Measurements from ENCODE around the gene DNAJC30.

The DNAJC30 gene

DNA sequence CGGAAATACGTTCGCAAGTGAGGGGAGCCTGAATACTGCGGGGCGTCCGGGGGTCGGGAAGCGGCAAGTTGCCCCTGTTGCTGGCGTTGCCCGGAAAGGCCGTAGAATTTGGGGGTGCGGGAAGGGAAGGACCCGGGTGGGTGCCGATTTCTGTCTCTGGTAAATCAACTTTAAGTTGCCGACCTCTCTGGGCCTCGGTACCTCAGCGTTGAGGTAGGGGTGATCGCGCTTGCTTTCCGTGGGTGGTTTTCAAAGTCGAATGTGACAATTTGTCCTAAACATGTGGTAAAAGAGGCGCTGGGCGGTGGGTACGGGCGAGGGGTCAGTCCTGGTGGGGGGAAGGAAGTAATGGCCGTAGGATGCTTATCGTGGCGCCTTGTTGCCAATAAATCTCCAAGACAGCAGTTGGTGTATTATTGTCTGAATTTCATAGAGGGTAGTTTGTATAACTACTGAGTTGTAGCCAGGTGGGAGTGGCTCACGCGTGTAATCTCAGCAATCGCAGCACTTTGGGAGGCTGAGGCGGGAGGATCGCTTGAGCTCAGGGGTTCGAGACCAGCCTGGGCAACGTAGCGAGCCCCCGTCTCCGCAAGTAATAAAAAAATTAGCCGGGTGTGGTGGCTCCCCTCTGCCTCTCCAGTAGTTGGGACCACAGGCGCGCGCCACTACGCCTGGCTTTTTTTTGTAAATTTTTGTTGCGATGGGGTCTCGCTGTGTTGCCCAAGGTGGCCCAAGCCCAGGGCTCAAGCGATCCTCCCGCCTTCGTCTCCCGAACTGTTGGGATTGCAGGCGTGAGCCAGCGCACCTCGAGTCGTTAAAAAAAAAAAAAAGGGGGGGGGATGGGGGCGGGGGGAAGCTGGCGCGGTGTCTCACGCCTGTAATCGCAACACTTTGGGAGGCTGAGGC, 788 bp upstream of the DNAJC30 start:
- no peak overlapping the region for H4K8ac ChIP-seq (ENCODE audit: low read depth, low read length)
- WGBS, 2 donors (ENCODE audit: extremely low coverage in 2 of 2, insufficient read length in 2 of 2, insufficient replicate concordance in 1 of 2) = no CpG with 5 or more reads among the region's 58 CpGs
- H3K27ac ChIP-seq (replicated peaks; ENCODE audit: low read length) = no peak overlapping the region

DNA sequence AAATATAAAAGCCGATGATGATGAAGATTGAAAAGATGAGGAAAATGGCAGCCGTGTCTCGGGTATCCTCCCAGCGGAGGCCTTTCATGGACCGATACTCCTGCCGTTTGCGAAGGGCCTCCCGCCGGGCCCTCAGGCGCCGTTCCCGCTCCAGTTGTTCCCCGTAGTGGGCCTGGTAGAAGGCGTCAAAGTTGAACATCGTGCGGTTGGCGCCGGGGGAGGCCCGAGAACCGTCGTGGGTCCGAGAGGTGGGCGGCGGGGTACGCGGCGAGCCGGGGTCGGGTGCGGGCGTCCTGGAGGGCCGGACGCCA, 553 bp downstream of the DNAJC30 start:
- Histone ChIP-seq H2BK15ac (ENCODE audit: low read length) (peak overlapping the region; percentile 60), H3K4me3 (ENCODE audit: low read length in 2 of 2) (peak overlapping the region; percentile 97 to 100), H3K9me3 (replicated peaks in 1 of 2; ENCODE audit: control insufficient read depth in 2 of 2, insufficient read depth in 1 of 2, low read depth in 1 of 2, low read length in 2 of 2) (peaks cover 0 to 2% of the 10 kb centered on the region in 2 donors), H2BK12ac (ENCODE audit: low read length) (no peak overlapping the region), H4K8ac (ENCODE audit: low read depth, low read length) (peak overlapping the region; percentile 76), H3K23ac (ENCODE audit: low read depth, low read length, poor library complexity) (peak overlapping the region; percentile 98), H3K9ac (ENCODE audit: low read depth, low read length, poor library complexity) (peak overlapping the region; percentile 98), H3K27ac (replicated peaks; ENCODE audit: low read length) (no peak overlapping the region), H2BK5ac (ENCODE audit: low read length) (peak overlapping the region; percentile 76), H3K4ac (ENCODE audit: low read length) (peak overlapping the region; percentile 97), H4K91ac (ENCODE audit: low read depth, low read length, poor library complexity) (peak overlapping the region; percentile 89), H3K36me3 (replicated peaks in 1 of 2; ENCODE audit: control insufficient read depth in 2 of 2, insufficient read depth in 2 of 2, low read length in 2 of 2) (peaks cover 12 to 52% of the 10 kb centered on the region in 2 donors), H3K4me1 (ENCODE audit: control insufficient read depth in 2 of 2, insufficient read depth in 1 of 2, low read depth in 1 of 2, low read length in 2 of 2) (peaks cover 9 to 12% of the 10 kb centered on the region in 2 donors), H2AK5ac (ENCODE audit: low read depth, low read length) (peak overlapping the region; percentile 96), H3K27me3 (ENCODE audit: control insufficient read depth in 3 of 3, insufficient read depth in 3 of 3, low read depth in 1 of 3, low read length in 3 of 3) (no peaks in the 10 kb centered on the region), H2AFZ (ENCODE audit: low read length) (peak overlapping the region; percentile 98), H3K14ac (ENCODE audit: low read length) (peak overlapping the region; percentile 64), H3K4me2 (ENCODE audit: insufficient read depth, low read length, poor library complexity, severe bottlenecking) (peak overlapping the region; percentile 79), H3K18ac (ENCODE audit: low read length) (peak overlapping the region; percentile 94), H3K79me1 (ENCODE audit: low read depth, low read length) (peaks cover 21% of the 10 kb centered on the region), H2BK120ac (ENCODE audit: low read depth, low read length) (no peak overlapping the region)
- WGBS, 2 donors (ENCODE audit: extremely low coverage in 2 of 2, insufficient read length in 2 of 2, insufficient replicate concordance in 1 of 2) = no CpG with 5 or more reads among the region's 33 CpGs
- DNase-seq (ENCODE audit: low spot score) = no peak

More for the DNA sequence above, 788 bp upstream of the DNAJC30 start:
- Histone ChIP-seq H3K9ac (ENCODE audit: low read depth, low read length, poor library complexity) (peak overlapping the region; percentile 85), H2AK5ac (ENCODE audit: low read depth, low read length) (peak overlapping the region; percentile 27), H3K79me1 (ENCODE audit: low read depth, low read length) (peaks cover 21% of the 10 kb centered on the region), H3K4me2 (ENCODE audit: insufficient read depth, low read length, poor library complexity, severe bottlenecking) (peak overlapping the region; percentile 84), H4K91ac (ENCODE audit: low read depth, low read length, poor library complexity) (no peak overlapping the region), H2BK5ac (ENCODE audit: low read length) (peak overlapping the region; percentile 76), H3K23ac (ENCODE audit: low read depth, low read length, poor library complexity) (peak overlapping the region; percentile 98), H3K4me3 (ENCODE audit: low read length in 2 of 2) (peak overlapping the region; percentile 93 to 100), H3K9me3 (replicated peaks in 1 of 2; ENCODE audit: control insufficient read depth in 2 of 2, insufficient read depth in 1 of 2, low read depth in 1 of 2, low read length in 2 of 2) (peaks cover 0 to 2% of the 10 kb centered on the region in 2 donors), H3K4me1 (ENCODE audit: control insufficient read depth in 2 of 2, insufficient read depth in 1 of 2, low read depth in 1 of 2, low read length in 2 of 2) (peaks cover 9 to 12% of the 10 kb centered on the region in 2 donors), H2BK15ac (ENCODE audit: low read length) (no peak overlapping the region), H3K14ac (ENCODE audit: low read length) (no peak overlapping the region), H2BK12ac (ENCODE audit: low read length) (no peak overlapping the region), H3K18ac (ENCODE audit: low read length) (peak overlapping the region; percentile 58), H3K36me3 (replicated peaks in 1 of 2; ENCODE audit: control insufficient read depth in 2 of 2, insufficient read depth in 2 of 2, low read length in 2 of 2) (peaks cover 10 to 52% of the 10 kb centered on the region in 2 donors), H3K27me3 (ENCODE audit: control insufficient read depth in 3 of 3, insufficient read depth in 3 of 3, low read depth in 1 of 3, low read length in 3 of 3) (no peaks in the 10 kb centered on the region), H3K4ac (ENCODE audit: low read length) (no peak overlapping the region), H2BK120ac (ENCODE audit: low read depth, low read length) (no peak overlapping the region), H2AFZ (ENCODE audit: low read length) (peak overlapping the region; percentile 98)
- DNase-seq (ENCODE audit: low spot score) = no peak

DNA sequence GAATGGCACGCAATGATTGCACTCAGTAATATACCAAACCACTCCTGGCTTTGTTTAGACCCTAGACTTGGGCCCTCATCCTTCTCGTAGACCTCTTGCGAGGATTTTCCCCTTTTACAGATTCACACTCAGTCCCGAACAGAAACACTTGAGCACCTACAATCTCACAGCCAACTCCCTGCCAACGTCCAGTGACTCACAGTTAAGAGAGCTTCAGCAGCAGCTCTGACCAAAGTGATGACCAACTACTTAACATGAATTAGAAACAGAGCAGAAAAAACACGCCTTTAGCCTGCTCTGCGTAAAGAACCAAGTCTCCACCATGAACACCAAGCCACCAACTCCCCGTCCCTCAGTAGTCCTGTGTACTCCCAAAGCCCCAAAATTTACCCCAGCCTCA, 2.2 kb downstream of the DNAJC30 start:
- Histone ChIP-seq H2AK5ac (ENCODE audit: low read depth, low read length) (no peak overlapping the region), H3K18ac (ENCODE audit: low read length) (no peak overlapping the region), H3K27me3 (ENCODE audit: control insufficient read depth in 3 of 3, insufficient read depth in 3 of 3, low read depth in 1 of 3, low read length in 3 of 3) (no peaks in the 10 kb centered on the region), H3K9ac (ENCODE audit: low read depth, low read length, poor library complexity) (no peak overlapping the region), H4K91ac (ENCODE audit: low read depth, low read length, poor library complexity) (no peak overlapping the region), H3K23ac (ENCODE audit: low read depth, low read length, poor library complexity) (no peak overlapping the region), H2BK120ac (ENCODE audit: low read depth, low read length) (no peak overlapping the region), H3K27ac (replicated peaks; ENCODE audit: low read length) (no peak overlapping the region), H4K8ac (ENCODE audit: low read depth, low read length) (no peak overlapping the region), H2BK12ac (ENCODE audit: low read length) (no peak overlapping the region), H2BK5ac (ENCODE audit: low read length) (no peak overlapping the region), H3K14ac (ENCODE audit: low read length) (no peak overlapping the region), H3K4me2 (ENCODE audit: insufficient read depth, low read length, poor library complexity, severe bottlenecking) (no peak overlapping the region), H2BK15ac (ENCODE audit: low read length) (no peak overlapping the region), H3K79me1 (ENCODE audit: low read depth, low read length) (peaks cover 19% of the 10 kb centered on the region), H3K4me1 (ENCODE audit: control insufficient read depth in 2 of 2, insufficient read depth in 1 of 2, low read depth in 1 of 2, low read length in 2 of 2) (peaks cover 9 to 12% of the 10 kb centered on the region in 2 donors), H3K36me3 (replicated peaks in 1 of 2; ENCODE audit: control insufficient read depth in 2 of 2, insufficient read depth in 2 of 2, low read length in 2 of 2) (peaks cover 5 to 37% of the 10 kb centered on the region in 2 donors), H3K4ac (ENCODE audit: low read length) (no peak overlapping the region), H3K4me3 (ENCODE audit: low read length in 2 of 2) (peak overlapping the region in 1 of 2 donors; percentile 100), H3K9me3 (replicated peaks in 1 of 2; ENCODE audit: control insufficient read depth in 2 of 2, insufficient read depth in 1 of 2, low read depth in 1 of 2, low read length in 2 of 2) (peaks cover 0 to 2% of the 10 kb centered on the region in 2 donors), H2AFZ (ENCODE audit: low read length) (no peak overlapping the region)
- no peak for DNase-seq (ENCODE audit: low spot score)
- no CpG with 5 or more reads among the region's 8 CpGs for WGBS, 2 donors (ENCODE audit: extremely low coverage in 2 of 2, insufficient read length in 2 of 2, insufficient replicate concordance in 1 of 2)

DNA sequence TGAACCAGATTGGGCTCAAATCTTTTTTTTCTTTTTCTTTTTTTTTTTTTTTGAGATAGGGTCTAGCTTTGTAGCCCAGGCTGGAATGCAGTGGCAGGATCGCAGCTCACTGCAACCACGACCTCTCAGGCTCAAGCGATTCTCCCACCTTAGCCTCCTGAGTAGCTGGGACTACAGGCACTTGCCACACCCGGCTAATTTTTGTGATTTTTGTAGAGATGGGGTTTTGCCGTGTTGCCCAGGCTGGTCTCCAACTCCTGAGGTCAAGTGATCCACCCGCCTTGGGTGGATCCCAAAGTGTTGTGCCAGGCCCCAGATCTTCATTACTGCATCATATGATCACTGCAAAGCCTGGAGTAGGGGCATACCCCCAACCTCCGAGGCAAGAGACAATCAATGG, 2.8 kb downstream of the DNAJC30 start:
- H2BK12ac ChIP-seq (ENCODE audit: low read length) = no peak overlapping the region
- H3K9ac ChIP-seq (ENCODE audit: low read depth, low read length, poor library complexity) = no peak overlapping the region
- H3K36me3 ChIP-seq (replicated peaks in 1 of 2; ENCODE audit: control insufficient read depth in 2 of 2, insufficient read depth in 2 of 2, low read length in 2 of 2) = peaks cover 5 to 37% of the 10 kb centered on the region in 2 donors
- no peak overlapping the region for H3K27ac ChIP-seq (replicated peaks; ENCODE audit: low read length)
- H3K79me1 ChIP-seq (ENCODE audit: low read depth, low read length) = peaks cover 19% of the 10 kb centered on the region
- no peak overlapping the region for H3K14ac ChIP-seq (ENCODE audit: low read length)
- no peaks in the 10 kb centered on the region for H3K27me3 ChIP-seq (ENCODE audit: control insufficient read depth in 3 of 3, insufficient read depth in 3 of 3, low read depth in 1 of 3, low read length in 3 of 3)
- no peak for DNase-seq (ENCODE audit: low spot score)
- no peak overlapping the region for H4K8ac ChIP-seq (ENCODE audit: low read depth, low read length)
- WGBS, 2 donors (ENCODE audit: extremely low coverage in 2 of 2, insufficient read length in 2 of 2, insufficient replicate concordance in 1 of 2) = no CpG with 5 or more reads among the region's 7 CpGs
- no peak overlapping the region for H2BK120ac ChIP-seq (ENCODE audit: low read depth, low read length)
- no peak overlapping the region for H3K4me2 ChIP-seq (ENCODE audit: insufficient read depth, low read length, poor library complexity, severe bottlenecking)
- H2AFZ ChIP-seq (ENCODE audit: low read length) = no peak overlapping the region
- H4K91ac ChIP-seq (ENCODE audit: low read depth, low read length, poor library complexity) = no peak overlapping the region
- no peak overlapping the region for H2BK5ac ChIP-seq (ENCODE audit: low read length)
- H3K4me3 ChIP-seq (ENCODE audit: low read length in 2 of 2) = no peak overlapping the region
- no peak overlapping the region for H3K18ac ChIP-seq (ENCODE audit: low read length)
- no peak overlapping the region for H2BK15ac ChIP-seq (ENCODE audit: low read length)
- peaks cover 9 to 12% of the 10 kb centered on the region in 2 donors for H3K4me1 ChIP-seq (ENCODE audit: control insufficient read depth in 2 of 2, insufficient read depth in 1 of 2, low read depth in 1 of 2, low read length in 2 of 2)
- no peak overlapping the region for H3K23ac ChIP-seq (ENCODE audit: low read depth, low read length, poor library complexity)
- H3K9me3 ChIP-seq (replicated peaks in 1 of 2; ENCODE audit: control insufficient read depth in 2 of 2, insufficient read depth in 1 of 2, low read depth in 1 of 2, low read length in 2 of 2) = peaks cover 0 to 2% of the 10 kb centered on the region in 2 donors
- no peak overlapping the region for H3K4ac ChIP-seq (ENCODE audit: low read length)
- H2AK5ac ChIP-seq (ENCODE audit: low read depth, low read length) = no peak overlapping the region
